ENCODE measurements around the gene SYNE2.
"Not testable (repeated sequence)": the region's sequence is repeated elsewhere in the genome, so short reads cannot be mapped to it uniquely, and the experiment has no call there.

Gene SYNE2

DNA sequence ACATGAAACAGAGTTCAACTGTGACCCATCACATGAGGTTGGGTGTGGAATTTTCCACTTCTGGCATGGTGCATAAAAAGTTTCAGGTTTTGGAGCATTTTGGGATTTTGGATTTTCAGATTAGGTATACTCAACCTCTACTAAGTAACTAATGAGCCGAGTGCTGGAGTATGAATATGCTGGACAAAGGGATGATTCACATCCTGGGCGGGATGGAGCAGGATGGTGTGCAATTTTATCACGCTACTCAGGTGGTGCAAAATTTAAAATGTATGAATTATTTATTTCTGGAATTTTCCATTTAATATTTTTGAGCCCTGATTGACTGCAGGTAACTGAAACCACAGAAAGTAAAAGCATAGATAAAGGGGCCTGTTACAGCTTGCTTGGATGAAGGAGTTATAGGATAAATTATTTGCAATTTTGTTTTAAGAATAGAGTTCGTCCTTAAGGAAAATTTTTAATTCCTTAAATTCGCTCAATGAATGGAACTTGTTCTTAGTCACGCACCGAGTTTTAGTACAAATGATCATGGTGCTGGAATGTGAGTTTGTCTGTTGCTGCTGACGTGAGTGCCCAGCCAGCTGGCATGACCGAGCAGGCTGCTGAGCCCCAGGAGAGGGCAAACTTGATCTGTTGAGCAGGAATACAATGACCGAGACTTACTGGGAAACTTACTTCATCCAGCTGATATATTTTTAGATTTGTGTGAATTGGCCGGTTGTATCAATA, 265.0 kb downstream of the SYNE2 start:
- Histone ChIP-seq H3K9me3 (ENCODE audit: severe bottlenecking) (no peaks in the 10 kb centered on the region), H3K27ac (ENCODE audit: poor library complexity, severe bottlenecking) (peak overlapping the region; percentile 100), H3K4me3 (ENCODE audit: severe bottlenecking) (no peak overlapping the region), H3K4me1 (ENCODE audit: insufficient read depth, poor library complexity, severe bottlenecking) (peaks cover 50% of the 10 kb centered on the region), H3K36me3 (ENCODE audit: low read depth) (peaks cover 56% of the 10 kb centered on the region), H3K27me3 (ENCODE audit: insufficient read depth, poor library complexity, severe bottlenecking) (no peaks in the 10 kb centered on the region)
- TF ChIP-seq, protein P1, sequence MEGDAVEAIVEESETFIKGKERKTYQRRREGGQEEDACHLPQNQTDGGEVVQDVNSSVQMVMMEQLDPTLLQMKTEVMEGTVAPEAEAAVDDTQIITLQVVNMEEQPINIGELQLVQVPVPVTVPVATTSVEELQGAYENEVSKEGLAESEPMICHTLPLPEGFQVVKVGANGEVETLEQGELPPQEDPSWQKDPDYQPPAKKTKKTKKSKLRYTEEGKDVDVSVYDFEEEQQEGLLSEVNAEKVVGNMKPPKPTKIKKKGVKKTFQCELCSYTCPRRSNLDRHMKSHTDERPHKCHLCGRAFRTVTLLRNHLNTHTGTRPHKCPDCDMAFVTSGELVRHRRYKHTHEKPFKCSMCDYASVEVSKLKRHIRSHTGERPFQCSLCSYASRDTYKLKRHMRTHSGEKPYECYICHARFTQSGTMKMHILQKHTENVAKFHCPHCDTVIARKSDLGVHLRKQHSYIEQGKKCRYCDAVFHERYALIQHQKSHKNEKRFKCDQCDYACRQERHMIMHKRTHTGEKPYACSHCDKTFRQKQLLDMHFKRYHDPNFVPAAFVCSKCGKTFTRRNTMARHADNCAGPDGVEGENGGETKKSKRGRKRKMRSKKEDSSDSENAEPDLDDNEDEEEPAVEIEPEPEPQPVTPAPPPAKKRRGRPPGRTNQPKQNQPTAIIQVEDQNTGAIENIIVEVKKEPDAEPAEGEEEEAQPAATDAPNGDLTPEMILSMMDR (IDR thresholded peaks at IDR 0.05; ENCODE audit: poor library complexity, severe bottlenecking), result peak; percentile 65
- DNase-seq (ENCODE audit: low spot score) (peak; percentile 91), ATAC-seq (ENCODE audit: low read depth) (peak; percentile 93)

DNA sequence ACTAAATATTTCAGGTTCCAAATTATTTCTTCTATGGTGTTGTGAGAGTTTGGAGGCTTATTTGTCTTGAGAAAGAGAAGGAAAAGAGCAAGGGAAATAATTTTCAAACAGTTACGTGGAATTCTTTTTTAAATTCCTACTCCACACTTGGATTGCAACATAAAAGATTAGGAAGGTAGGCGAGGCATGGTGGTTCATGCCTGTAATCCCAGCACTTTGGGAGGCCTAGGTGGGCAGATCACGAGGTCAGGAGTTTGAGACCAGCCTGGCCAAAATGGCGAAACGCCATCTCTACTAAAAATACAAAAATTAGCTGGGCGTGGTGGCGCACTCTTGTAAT, 265.6 kb downstream of the SYNE2 start:
- TF ChIP-seq, protein P1 (IDR thresholded peaks at IDR 0.05; ENCODE audit: poor library complexity, severe bottlenecking), result peak; percentile 30
- peak overlapping the region; percentile 100 for H3K27ac ChIP-seq (ENCODE audit: poor library complexity, severe bottlenecking)
- not testable (repeated sequence) for H3K4me3 ChIP-seq (ENCODE audit: severe bottlenecking); DNase-seq (ENCODE audit: low spot score); H3K27me3 ChIP-seq (ENCODE audit: insufficient read depth, poor library complexity, severe bottlenecking); H3K9me3 ChIP-seq (ENCODE audit: severe bottlenecking); ATAC-seq (ENCODE audit: low read depth)
- peaks cover 45% of the 10 kb centered on the region for H3K4me1 ChIP-seq (ENCODE audit: insufficient read depth, poor library complexity, severe bottlenecking)
- H3K36me3 ChIP-seq (ENCODE audit: low read depth), result peaks cover 56% of the 10 kb centered on the region

DNA sequence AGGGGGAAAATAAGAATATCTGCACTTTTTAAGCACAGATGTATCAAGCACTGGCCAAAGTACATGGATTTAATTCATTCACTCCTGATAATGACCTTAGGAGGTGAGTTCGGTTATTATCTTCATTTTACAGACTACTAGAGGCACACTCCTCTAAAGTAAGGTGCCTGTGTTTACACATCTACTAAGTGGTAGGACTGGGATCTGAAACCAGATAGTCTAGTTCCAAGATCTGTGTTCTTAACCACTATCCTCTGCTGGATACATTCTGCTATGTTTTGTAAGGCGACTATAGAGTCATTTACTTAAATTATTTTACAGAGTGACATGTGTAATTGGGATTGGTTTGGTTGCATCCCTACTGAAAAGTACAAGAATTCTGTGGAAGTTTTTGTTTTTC, 266.1 kb downstream of the SYNE2 start:
- TF ChIP-seq, protein P1 (IDR thresholded peaks at IDR 0.05; ENCODE audit: poor library complexity, severe bottlenecking), result no peak
- Histone ChIP-seq H3K27ac (ENCODE audit: poor library complexity, severe bottlenecking) (peak overlapping the region; percentile 100), H3K4me3 (ENCODE audit: severe bottlenecking) (no peak overlapping the region), H3K9me3 (ENCODE audit: severe bottlenecking) (no peaks in the 10 kb centered on the region), H3K36me3 (ENCODE audit: low read depth) (peaks cover 53% of the 10 kb centered on the region), H3K4me1 (ENCODE audit: insufficient read depth, poor library complexity, severe bottlenecking) (peaks cover 40% of the 10 kb centered on the region), H3K27me3 (ENCODE audit: insufficient read depth, poor library complexity, severe bottlenecking) (no peaks in the 10 kb centered on the region)
- DNase-seq (ENCODE audit: low spot score), result no peak
- no peak for ATAC-seq (ENCODE audit: low read depth)

DNA sequence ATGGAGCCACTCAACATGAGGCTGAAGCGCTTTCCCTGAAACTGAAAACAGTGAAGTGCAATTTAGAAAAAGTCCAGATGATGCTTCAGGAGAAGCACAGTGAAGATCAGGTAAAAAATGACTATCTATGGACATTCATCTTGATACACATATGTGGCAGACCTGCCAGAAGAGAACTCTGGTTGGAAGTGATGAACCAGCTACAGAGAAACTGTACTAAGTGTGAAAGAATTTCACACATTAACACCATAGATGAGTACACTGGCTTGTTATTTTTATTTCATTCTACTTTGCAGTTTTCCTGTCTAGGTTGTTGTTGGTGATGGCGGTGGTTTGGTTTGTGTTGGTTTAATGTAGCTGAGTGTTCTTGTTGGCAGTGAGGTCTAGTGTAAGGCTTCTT, 266.7 kb downstream of the SYNE2 start:
- Histone ChIP-seq H3K36me3 (ENCODE audit: low read depth) (peaks cover 55% of the 10 kb centered on the region), H3K4me1 (ENCODE audit: insufficient read depth, poor library complexity, severe bottlenecking) (peaks cover 35% of the 10 kb centered on the region), H3K9me3 (ENCODE audit: severe bottlenecking) (no peaks in the 10 kb centered on the region), H3K4me3 (ENCODE audit: severe bottlenecking) (no peak overlapping the region), H3K27ac (ENCODE audit: poor library complexity, severe bottlenecking) (peak overlapping the region; percentile 100), H3K27me3 (ENCODE audit: insufficient read depth, poor library complexity, severe bottlenecking) (no peaks in the 10 kb centered on the region)
- DNase-seq (ENCODE audit: low spot score) (no peak), ATAC-seq (ENCODE audit: low read depth) (no peak)
- TF ChIP-seq, protein P1 (IDR thresholded peaks at IDR 0.05; ENCODE audit: poor library complexity, severe bottlenecking), result no peak

DNA sequence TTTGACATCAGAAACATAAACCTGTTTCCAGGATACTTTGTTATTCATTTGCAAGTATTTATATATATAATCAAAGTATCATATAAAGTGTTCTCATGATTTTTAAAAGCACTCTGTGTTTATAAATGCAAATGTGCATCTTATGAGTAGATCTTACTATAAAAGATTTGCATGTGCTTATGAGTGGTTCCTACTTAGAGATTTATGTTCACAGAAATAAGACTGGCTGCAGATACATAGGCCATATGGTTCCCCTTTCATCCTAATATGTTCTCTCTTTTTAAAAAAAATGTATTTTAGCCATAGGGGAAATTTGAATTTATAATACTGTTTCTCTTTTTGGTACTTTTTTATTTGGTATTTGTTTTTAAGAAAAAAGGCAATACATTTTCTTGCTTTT, 267.2 kb downstream of the SYNE2 start:
- Histone ChIP-seq H3K4me3 (ENCODE audit: severe bottlenecking) (no peak overlapping the region), H3K4me1 (ENCODE audit: insufficient read depth, poor library complexity, severe bottlenecking) (peaks cover 33% of the 10 kb centered on the region), H3K27me3 (ENCODE audit: insufficient read depth, poor library complexity, severe bottlenecking) (no peaks in the 10 kb centered on the region), H3K27ac (ENCODE audit: poor library complexity, severe bottlenecking) (peak overlapping the region; percentile 100), H3K9me3 (ENCODE audit: severe bottlenecking) (no peaks in the 10 kb centered on the region), H3K36me3 (ENCODE audit: low read depth) (peaks cover 58% of the 10 kb centered on the region)
- no peak for DNase-seq (ENCODE audit: low spot score)
- ATAC-seq (ENCODE audit: low read depth), result no peak
- TF ChIP-seq, protein P1 (IDR thresholded peaks at IDR 0.05; ENCODE audit: poor library complexity, severe bottlenecking), result no peak
